Keratinocyte (primary cell): ENCODE results near the gene S100A5. TPM values are rescaled to one million over a fixed set of nuclear protein-coding genes. Genes with fewer than 3 reads are reported as not detected.

Experiments
- DNase-seq: peaks from one replicate; pipeline ENCODE4 v3.0.0-alpha.2; 2011; ENCODE audit warnings: low read depth, missing footprints, low spot score
- FAIRE-seq: peaks from 2 replicates; lab custom pipeline; 2011; peaks lifted over from hg19 to GRCh38; lab: Jason Lieb, UNC
- H2AFZ ChIP-seq: 2 replicates; pipeline ENCODE4 v1.6.0; 2012; ENCODE audit warnings: low read length, control low read depth, inconsistent platforms; ENCODE audit not compliant: control insufficient read depth
- H3K27ac ChIP-seq: 2 replicates; pipeline ENCODE4 v1.5.1; 2011; ENCODE audit warnings: low read length; ENCODE audit not compliant: control insufficient read depth, insufficient read depth
- H3K27me3 ChIP-seq: 3 replicates; pipeline ENCODE4 v1.6.0; 2011; ENCODE audit warnings: low read length; ENCODE audit not compliant: control insufficient read depth, insufficient read depth; ENCODE audit errors: extremely low read depth
- H3K36me3 ChIP-seq, 2 experiments: 2 replicates in 1 of 2; 3 replicates in 1 of 2; pipeline ENCODE4 v1.5.1; 2011; ENCODE audit warnings: low read length in 2 of 2, mild to moderate bottlenecking in 1 of 2; ENCODE audit not compliant: control insufficient read depth in 2 of 2, insufficient read depth in 2 of 2; ENCODE audit errors: extremely low read depth in 1 of 2
- H3K4me1 ChIP-seq: 3 replicates; pipeline ENCODE4 v1.5.1; 2011; ENCODE audit warnings: low read length; ENCODE audit not compliant: control insufficient read depth, insufficient read depth; ENCODE audit errors: extremely low read depth
- H3K4me2 ChIP-seq: 3 replicates; pipeline ENCODE4 v1.6.0; 2011; ENCODE audit warnings: low read depth, low read length; ENCODE audit not compliant: control insufficient read depth, insufficient read depth; ENCODE audit errors: extremely low read depth
- H3K4me3 ChIP-seq, 3 experiments: fragments of 200-600 bp in 1 of 3; sonication (generic) in 1 of 3; 2 replicates in 2 of 3; 3 replicates in 1 of 3; pipeline ENCODE4 v1.5.1; 2011 to 2016; ENCODE audit warnings: low read length in 3 of 3, mild to moderate bottlenecking in 3 of 3, control low read depth in 2 of 3, inconsistent platforms in 1 of 3, low read depth in 1 of 3, mixed read lengths in 1 of 3, mixed run types in 1 of 3, moderate library complexity in 1 of 3; ENCODE audit not compliant: control insufficient read depth in 2 of 3, insufficient read depth in 2 of 3; ENCODE audit errors: extremely low read depth in 1 of 3
- H3K79me2 ChIP-seq: 2 replicates; pipeline ENCODE4 v1.6.0; 2012; ENCODE audit warnings: low read length; ENCODE audit not compliant: control insufficient read depth, insufficient read depth
- H3K9ac ChIP-seq: 3 replicates; pipeline ENCODE4 v1.6.0; 2011; ENCODE audit warnings: low read length; ENCODE audit not compliant: control insufficient read depth, insufficient read depth; ENCODE audit errors: extremely low read depth
- H3K9me1 ChIP-seq: 3 replicates; pipeline ENCODE4 v1.6.0; 2011; ENCODE audit warnings: low read length; ENCODE audit not compliant: control insufficient read depth, insufficient read depth; ENCODE audit errors: extremely low read depth
- H3K9me3 ChIP-seq: 2 replicates; pipeline ENCODE4 v1.5.1; 2012; ENCODE audit warnings: low read depth, low read length; ENCODE audit not compliant: control insufficient read depth
- H4K20me1 ChIP-seq: 3 replicates; pipeline ENCODE4 v1.6.0; 2011; ENCODE audit warnings: low read length; ENCODE audit not compliant: control insufficient read depth, insufficient read depth; ENCODE audit errors: extremely low read depth
- CTCF ChIP-seq, 3 experiments: IDR thresholded peaks in 1 of 3; conservative IDR thresholded peaks in 1 of 3; optimal IDR thresholded peaks in 1 of 3; 2 replicates in 2 of 3; 3 replicates in 1 of 3; pipeline versions ENCODE3 to v1.5.1; 2011; ENCODE audit warnings: low read length in 3 of 3, mild to moderate bottlenecking in 3 of 3, moderate library complexity in 2 of 3, control low read depth in 1 of 3, inconsistent platforms in 1 of 3; ENCODE audit not compliant: insufficient read depth in 2 of 3; ENCODE audit errors: extremely low read depth in 1 of 3
- EZH2 ChIP-seq: IDR thresholded peaks from one replicate; pipeline ENCODE4 v1.6.1; 2012; ENCODE audit warnings: inconsistent platforms, mild to moderate bottlenecking, low read length, moderate library complexity
- dilution Hi-C: fragments of 300-500 bp; cut with MboI; formaldehyde crosslinking; loops from one replicate; pipeline ENCODE4 v1.7.0; 2020; ENCODE audit warnings: low sequenced_read_pairs; ENCODE audit not compliant: extremely low pct_ligation_motif_present
- polyA plus RNA-seq, 5 experiments: library from polyadenylated mRNA; depleted of rRNA in 3 of 5; stranded (reverse) in 3 of 5; stranded (forward) in 1 of 5; unstranded in 1 of 5; fragments of >200 nt; gene quantifications; 1 replicate in 1 of 5; 2 replicates in 3 of 5; 3 replicates in 1 of 5; pipeline versions ENCODE4 v1.2.1 to v1.2.3, GENCODE V29; 2011 to 2012; ENCODE audit warnings: missing spikeins in 2 of 5, low read depth in 1 of 5, low replicate concordance in 1 of 5

Gene S100A5
- polyA plus RNA-seq, 1 donor (not counting 4 experiments of a cell fraction or from before 2014, with no cell fraction given) = 0.20 TPM

GRCh38 chr1:153557877-153558276, 17.1 kb upstream of the S100A5 start:
- H3K4me3 ChIP-seq = no peak overlapping the region
- peaks cover 8% of the 10 kb centered on the region for H3K4me1 ChIP-seq
- H3K9me1 ChIP-seq = no peaks in the 10 kb centered on the region
- H3K79me2 ChIP-seq = no peaks in the 10 kb centered on the region
- H4K20me1 ChIP-seq = peaks cover 8% of the 10 kb centered on the region
- no peak for TF ChIP-seq EZH2
- no peak for TF ChIP-seq CTCF (optimal IDR thresholded peaks at IDR 0.05 in 1 of 3, IDR thresholded peaks at IDR 0.05 in 1 of 3, conservative IDR thresholded peaks at IDR 0.05 in 1 of 3; ENCODE audit: extremely low read depth in 1 of 3, insufficient read depth in 2 of 3, low read length in 3 of 3)
- peaks cover 18 to 40% of the 10 kb centered on the region in 2 experiments for H3K36me3 ChIP-seq
- no peak overlapping the region for H3K27ac ChIP-seq
- dilution Hi-C loops = no loop called here
- no peaks in the 10 kb centered on the region for H3K27me3 ChIP-seq
- H3K9ac ChIP-seq = no peak overlapping the region
- no peaks in the 10 kb centered on the region for H3K9me3 ChIP-seq
- no peak for FAIRE-seq
- no peak overlapping the region for H2AFZ ChIP-seq
- H3K4me2 ChIP-seq = no peak overlapping the region
- DNase-seq = no peak

- Histone ChIP-seq H3K4me3 (no peak overlapping the region), H3K9me3 (no peaks in the 10 kb centered on the region), H3K27ac (no peak overlapping the region), H3K36me3 (peaks cover 18 to 31% of the 10 kb centered on the region in 2 experiments), H3K4me2 (no peak overlapping the region), H4K20me1 (no peaks in the 10 kb centered on the region), H3K27me3 (no peaks in the 10 kb centered on the region), H3K79me2 (no peaks in the 10 kb centered on the region), H2AFZ (no peak overlapping the region), H3K9me1 (no peaks in the 10 kb centered on the region), H3K4me1 (peaks cover 8% of the 10 kb centered on the region), H3K9ac (no peak overlapping the region)
- no peak for FAIRE-seq
- DNase-seq = no peak
- dilution Hi-C loops = no loop called here
- no peak for TF ChIP-seq CTCF (optimal IDR thresholded peaks at IDR 0.05 in 1 of 3, IDR thresholded peaks at IDR 0.05 in 1 of 3, conservative IDR thresholded peaks at IDR 0.05 in 1 of 3; ENCODE audit: extremely low read depth in 1 of 3, insufficient read depth in 2 of 3, low read length in 3 of 3)
- no peak for TF ChIP-seq EZH2
Measured at GRCh38 chr1:153556348-153556747, 15.6 kb upstream of the S100A5 start.
